Epidermal melanocyte (primary cell): ENCODE measurements around the gene SHMT1.
"Not testable (repeated sequence)": the region's sequence is repeated elsewhere in the genome, so short reads cannot be mapped to it uniquely, and the experiment has no call there.

Experiments
- DNase-seq: peaks from one replicate; pipeline ENCODE4 v3.0.0; 2011; ENCODE audit warnings: low spot score; ENCODE audit not compliant: insufficient read length

The SHMT1 gene

GRCh38 chr17:18326572-18326971 lies 36.8 kb downstream of the SHMT1 start:
- DNase-seq = no peak

DNA sequence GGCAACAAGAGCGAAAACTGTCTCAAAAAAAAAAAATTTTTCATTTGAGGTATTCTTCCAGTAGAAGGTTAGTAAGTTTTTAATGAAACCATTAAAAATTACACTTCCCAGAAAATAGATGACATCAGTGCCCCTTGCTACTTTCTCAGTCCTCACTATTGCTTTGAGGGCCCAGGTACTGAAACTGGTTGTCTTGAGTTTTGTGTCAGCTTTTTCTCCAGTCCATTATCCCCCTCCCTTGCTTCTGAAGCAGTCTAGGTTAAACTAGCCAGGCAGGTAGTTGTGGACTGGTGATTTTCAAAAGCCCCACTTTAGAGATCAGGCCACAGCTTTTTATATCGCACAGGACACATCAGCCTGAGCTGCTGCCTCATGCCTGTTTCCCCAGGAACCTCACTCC lies 37.3 kb downstream of the SHMT1 start:
- no peak for DNase-seq

DNA sequence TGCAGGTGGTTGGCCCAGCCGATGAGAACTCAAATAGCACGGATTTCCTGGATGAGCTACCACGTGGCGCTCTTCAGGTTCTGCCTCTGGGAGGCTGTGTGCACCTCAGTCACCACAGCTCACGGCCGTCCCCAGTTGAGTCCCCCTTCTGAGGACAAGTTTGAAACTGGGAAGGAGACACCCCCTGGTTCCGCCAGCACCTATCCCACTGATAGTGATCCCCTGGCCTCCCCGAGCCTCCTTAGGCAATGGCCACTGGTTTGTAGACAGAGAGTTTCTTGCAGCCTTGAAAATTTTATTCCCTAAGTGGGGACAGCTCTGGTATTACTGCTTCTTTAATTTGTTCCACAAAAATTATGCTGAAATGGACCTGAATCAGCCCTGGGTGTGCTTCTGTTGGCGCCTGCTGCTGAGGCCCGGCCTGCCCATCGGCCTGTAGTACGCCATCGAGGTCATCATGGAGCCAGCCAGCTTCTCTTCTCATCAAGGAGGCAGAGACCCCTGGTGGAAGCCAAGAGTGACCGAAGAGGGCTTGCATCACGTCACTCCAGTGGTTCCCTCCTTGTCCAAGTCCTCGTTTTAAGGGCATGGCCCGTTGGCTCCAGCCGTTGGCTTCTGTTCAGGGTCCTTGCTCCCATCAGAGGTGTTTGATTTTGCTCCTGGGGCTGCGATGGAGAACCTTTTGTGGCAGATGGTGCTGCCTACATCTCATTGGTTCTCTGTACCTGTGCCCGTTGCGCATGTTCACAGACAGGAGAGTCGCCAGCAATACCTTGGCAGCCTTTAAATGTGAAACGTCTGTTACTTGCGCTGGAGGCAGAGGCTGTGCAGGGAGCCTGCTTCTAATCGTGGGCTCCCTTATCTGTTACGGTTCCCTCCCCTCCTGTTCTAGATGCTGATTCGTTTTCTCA lies 39.0 kb downstream of the SHMT1 start:
- no peak for DNase-seq

GRCh38 chr17:18323507-18324139 lies 39.7 kb downstream of the SHMT1 start:
- no peak for DNase-seq

- DNase-seq = no peak
Observed at GRCh38 chr17:18323007-18323406, 40.3 kb downstream of the SHMT1 start.

- DNase-seq = no peak
Observed at GRCh38 chr17:18322522-18322921, 40.8 kb downstream of the SHMT1 start.

DNA sequence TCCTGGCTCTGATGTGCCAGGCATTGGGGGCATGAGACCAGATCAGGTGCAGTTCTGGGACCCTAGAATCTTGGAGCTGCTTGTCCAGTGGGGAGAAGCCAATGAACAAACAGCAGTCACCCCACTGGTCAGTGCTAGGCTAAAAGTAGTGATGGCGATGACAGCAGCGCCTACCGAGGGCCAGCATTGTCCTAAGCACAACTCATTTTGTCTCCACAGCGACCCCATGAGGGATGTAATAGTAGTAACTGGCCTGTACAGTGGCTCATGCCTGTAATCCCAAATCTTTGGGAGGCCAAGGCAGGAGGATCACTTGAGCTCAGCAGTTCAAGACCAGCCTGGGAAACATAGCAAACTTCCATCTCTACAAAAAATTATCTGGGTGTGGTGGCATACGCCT lies 42.0 kb downstream of the SHMT1 start:
- DNase-seq = no peak

DNA sequence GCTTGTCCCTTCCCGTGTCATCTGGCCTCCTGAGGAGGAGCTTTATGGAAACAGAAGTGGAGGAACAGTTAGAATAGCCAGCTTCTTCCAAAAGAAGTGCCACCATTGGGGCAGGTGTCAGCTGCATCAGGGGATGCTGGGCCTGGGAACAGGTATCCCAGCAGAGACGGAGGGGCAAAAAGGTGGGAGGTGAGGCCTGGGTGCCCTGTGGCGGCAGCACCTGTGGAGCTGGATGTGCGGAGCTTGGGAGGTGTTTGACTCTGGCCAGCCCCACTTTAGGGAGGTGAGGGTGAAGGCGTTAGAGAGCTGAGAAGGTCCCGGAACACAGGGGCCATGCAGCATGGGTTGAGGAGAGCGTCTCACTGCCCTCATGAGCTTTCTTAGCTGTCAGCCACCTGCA lies 43.0 kb downstream of the SHMT1 start:
- DNase-seq = no peak

DNA sequence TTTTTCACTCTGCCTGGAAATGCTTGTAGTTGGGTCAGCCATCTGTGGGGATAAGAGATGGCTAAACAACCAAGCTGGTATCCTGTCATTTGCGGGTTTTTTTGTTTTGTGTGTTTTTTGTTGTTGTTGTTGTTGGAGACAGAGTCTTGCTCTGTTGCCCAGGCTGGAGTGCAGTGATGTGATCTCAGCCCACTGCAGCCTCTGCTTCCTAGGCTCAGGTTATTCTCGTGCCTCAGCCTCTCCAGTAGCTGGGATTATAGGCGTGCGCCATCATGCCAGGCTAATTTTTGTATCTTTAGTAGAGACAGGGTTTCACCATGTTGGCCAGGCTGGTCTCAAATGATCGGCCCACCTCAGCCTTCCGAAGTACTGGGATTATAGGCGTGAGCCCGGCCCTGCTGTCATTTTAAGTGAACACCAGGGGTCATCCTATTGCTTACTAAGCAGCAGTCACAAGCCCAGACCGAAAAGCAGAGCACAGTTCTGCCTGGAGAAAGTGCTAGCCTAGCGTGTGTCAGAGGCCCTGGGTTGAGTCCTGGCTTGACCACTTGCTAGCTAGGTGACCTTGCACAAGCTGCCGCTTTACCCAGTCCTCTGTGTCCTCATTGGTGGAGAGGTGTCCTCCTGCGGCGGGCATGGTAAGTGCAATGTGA lies 43.6 kb downstream of the SHMT1 start:
- no peak for DNase-seq

GRCh38 chr17:18318771-18319450 lies 44.4 kb downstream of the SHMT1 start:
- DNase-seq = no peak

DNA sequence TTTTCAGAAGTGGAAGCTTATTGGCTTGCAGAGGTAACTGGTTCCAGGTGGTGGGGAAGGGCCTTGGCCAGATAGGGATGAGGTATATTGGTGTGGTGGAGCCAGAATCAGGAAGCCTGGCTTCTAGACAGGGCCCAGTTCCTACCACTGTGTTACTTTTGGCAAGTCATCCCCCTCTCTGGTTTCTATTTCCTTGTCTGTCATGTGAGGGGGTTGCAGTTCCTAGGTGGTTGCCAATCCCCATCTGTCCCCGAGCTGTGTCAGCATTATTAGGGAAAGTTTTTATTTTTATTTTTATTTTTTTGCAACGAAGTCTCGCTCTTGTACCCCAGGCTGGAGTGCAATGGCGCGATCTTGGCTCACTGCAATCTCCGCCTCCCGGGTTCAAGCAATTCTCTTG lies 45.2 kb downstream of the SHMT1 start:
- DNase-seq = no peak

DNA sequence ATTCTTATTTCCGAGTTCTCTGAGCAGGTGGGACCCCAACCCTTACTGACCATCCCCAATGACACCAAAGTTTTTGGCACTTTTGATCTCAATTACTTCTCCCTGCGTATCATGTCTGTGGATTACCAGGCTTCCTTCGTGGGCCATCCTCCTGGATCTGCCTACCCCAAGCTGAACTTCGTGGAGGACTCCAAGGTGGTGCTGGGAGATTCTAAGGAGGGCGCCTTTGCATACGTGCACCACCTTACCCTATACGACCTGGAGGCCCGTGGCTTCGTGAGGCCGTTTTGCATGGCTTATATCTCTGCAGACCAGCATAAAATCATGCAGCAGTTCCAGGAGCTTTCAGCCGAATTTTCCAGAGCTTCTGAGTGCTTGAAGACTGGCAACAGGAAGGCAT lies 47.4 kb downstream of the SHMT1 start:
- no peak for DNase-seq

DNA sequence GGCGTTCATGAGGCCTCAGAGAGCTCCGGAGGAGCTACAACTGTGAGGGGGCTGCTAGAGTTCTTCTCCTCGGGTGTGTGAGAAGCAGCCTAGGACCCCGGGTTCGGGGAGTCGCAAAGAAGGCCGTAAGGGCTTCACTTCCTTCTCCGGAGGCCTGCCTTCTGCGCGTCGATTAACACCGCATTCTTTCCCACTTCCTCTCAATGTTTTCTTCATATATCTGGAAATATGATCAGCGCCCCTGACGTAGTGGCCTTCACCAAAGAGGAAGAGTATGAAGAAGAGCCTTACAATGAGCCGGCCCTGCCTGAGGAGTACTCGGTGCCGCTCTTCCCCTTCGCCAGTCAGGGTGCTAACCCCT lies 47.8 kb downstream of the SHMT1 start:
- no peak for DNase-seq

DNA sequence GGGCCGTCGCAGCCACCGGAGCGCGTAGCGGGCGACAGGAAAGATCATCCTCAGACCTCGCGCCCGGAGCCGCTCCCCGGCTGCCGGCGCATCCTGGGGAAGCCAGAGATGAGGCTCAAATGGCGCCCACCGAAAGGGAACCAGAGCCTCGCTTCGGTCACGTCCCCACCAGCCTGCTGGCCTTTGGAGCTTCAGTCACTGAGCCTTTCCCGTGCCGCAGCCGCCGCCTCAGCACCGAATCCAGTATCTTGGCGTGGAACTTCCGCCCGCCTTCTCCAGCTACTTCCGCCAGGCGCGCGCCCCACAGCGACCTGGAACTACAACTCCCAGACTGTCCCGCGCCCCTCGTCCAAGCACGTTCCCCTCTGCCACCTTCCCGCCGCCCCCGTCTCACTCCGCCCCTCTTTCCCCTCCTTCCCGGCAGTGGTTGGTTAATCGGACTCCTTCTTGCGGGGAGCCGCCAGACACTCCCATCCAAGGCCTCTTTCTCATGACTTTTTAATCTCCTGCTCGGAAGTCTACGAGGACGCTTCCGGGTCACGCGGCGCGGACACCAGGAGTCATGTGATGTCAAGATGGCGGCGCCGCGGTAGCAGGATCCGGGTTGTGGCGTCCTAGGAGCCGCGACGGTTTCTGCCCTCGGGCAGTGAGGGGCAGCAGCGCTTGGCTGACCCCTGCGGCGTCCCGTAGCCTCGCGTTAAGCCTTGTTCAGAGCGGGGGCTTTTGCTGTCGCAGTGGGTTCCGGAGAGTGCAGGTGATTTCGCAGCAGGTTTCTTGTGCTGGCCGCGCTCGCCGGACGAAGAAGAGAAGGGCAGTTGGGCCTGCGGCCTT lies 48.4 kb downstream of the SHMT1 start, which contains the start of the genes SMCR8 and TOP3A:
Gene SMCR8, plus strand, starts transcription at position 563 of the 831 bp plus-strand sequence. CDS start 497 bp downstream, outside the sequence.
Gene TOP3A, minus strand, starts transcription at position 264 of the 831 bp plus-strand sequence. Its CDS starts 216 bp downstream, at position 48.
- DNase-seq = peak; percentile 70

GRCh38 chr17:18314059-18314730 lies 49.2 kb downstream of the SHMT1 start:
- DNase-seq = no peak

GRCh38 chr17:18309202-18309601 lies 54.1 kb downstream of the SHMT1 start:
- DNase-seq = no peak

DNA sequence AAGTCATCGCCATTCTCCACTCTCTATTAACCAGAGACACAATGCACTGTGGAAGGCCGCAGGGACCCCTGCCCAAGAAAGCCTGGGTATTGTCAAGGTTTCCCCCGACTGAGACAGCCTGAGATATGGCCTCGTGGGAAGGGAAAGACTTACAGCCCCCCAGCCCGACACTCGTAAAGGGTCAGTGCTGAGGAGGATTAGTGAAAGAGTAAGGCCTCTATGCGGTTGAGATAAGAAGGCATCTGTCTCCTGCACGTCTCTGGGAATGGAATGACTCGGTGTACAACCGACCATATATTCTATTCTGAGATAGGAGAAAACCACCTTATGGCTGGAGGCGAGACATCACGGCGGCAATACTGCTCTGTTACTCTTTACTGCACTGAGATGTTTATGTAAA lies 60.1 kb downstream of the SHMT1 start:
- DNase-seq = not testable (repeated sequence)

- no peak for DNase-seq
Observed at GRCh38 chr17:18300725-18301480, 62.4 kb downstream of the SHMT1 start.

GRCh38 chr17:18298061-18298460 lies 65.3 kb downstream of the SHMT1 start:
- not testable (repeated sequence) for DNase-seq
